ENCODE data around the gene RPRM.
"Not testable (repeated sequence)": the region's sequence is repeated elsewhere in the genome, so short reads cannot be mapped to it uniquely, and the experiment has no call there.

The RPRM gene

DNA sequence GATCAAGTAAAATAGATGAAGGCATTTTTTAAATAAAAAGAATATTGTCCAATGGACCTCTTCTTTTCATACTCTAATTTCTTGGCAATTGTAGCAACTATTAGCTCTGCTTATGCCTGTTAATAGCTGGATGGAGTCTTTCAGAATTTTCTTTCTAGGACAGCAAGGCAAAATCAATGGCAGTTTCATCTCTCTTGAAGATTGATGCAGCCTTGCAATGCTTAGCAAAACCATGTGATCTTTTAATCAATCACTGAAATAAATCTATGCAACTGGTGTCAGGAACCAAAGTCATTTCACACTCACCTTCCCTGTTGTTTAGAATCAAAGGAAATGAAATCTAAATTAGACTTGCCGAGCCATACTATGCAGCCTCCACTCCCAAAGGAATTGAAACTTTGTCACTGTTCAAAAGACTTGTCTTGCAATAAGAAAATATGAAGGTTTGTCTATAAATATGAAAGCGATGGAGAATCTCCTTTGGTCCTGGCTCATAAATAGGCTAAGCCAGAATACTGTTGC, 16.2 kb downstream of the RPRM start:
- Histone ChIP-seq H3K9me3 (ENCODE audit: control insufficient read depth, low read length) (no peaks in the 10 kb centered on the region), H3K27me3 (replicated peaks; ENCODE audit: control insufficient read depth, insufficient read depth, low read length, poor library complexity, severe bottlenecking) (no peaks in the 10 kb centered on the region), H3K4me3 (ENCODE audit: insufficient read depth, low read depth, low read length, poor library complexity, severe bottlenecking) (no peak overlapping the region), H3K4me1 (ENCODE audit: control insufficient read depth, insufficient read depth, low read length, poor library complexity, severe bottlenecking) (no peaks in the 10 kb centered on the region), H3K27ac (ENCODE audit: insufficient read depth, low read length, poor library complexity, severe bottlenecking) (no peak overlapping the region), H3K36me3 (ENCODE audit: control insufficient read depth, insufficient read depth, low read length) (no peaks in the 10 kb centered on the region)
- no peak for DNase-seq

DNA sequence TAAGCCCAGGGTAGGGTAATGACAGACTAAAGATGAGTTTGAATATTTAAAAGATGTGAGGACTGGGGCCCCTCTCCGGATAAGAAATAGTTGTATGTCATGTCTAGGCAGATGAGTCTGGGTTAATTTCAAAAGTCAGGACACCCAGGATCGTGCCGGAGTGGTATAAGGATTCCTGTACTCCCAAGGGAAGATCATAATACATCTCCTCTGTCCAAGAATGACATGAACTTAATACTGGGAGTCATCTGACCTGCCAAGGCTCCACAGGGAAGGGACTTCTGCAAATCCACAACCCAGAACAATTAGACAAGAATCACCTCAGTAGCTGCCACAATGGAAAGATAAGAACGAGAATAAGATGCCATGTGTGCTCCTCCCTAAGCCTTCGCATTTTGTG, 17.1 kb downstream of the RPRM start:
- no peaks in the 10 kb centered on the region for H3K4me1 ChIP-seq (ENCODE audit: control insufficient read depth, insufficient read depth, low read length, poor library complexity, severe bottlenecking)
- no peak overlapping the region for H3K27ac ChIP-seq (ENCODE audit: insufficient read depth, low read length, poor library complexity, severe bottlenecking)
- no peaks in the 10 kb centered on the region for H3K9me3 ChIP-seq (ENCODE audit: control insufficient read depth, low read length)
- H3K27me3 ChIP-seq (replicated peaks; ENCODE audit: control insufficient read depth, insufficient read depth, low read length, poor library complexity, severe bottlenecking), result no peaks in the 10 kb centered on the region
- DNase-seq, result no peak
- no peak overlapping the region for H3K4me3 ChIP-seq (ENCODE audit: insufficient read depth, low read depth, low read length, poor library complexity, severe bottlenecking)
- no peaks in the 10 kb centered on the region for H3K36me3 ChIP-seq (ENCODE audit: control insufficient read depth, insufficient read depth, low read length)

DNA sequence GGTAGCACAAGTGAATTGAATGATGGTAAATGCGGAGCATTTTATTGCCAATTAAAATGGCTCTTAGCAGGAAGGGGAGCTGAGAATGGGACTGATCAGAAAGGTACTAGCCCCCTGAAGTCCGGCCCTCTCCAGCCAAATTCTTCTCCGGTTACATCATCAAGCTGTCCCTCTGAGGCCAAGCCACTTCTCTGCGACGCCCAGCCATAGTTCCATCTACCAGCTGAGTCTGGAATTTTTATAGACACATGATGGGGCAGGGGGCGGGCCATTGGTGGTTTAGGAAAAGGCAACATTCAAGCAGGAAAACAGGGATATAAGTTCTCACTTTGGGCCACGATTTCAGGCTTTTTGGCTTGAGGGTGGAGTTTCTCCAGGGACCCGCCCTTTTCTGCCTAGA, 22.7 kb downstream of the RPRM start:
- H3K36me3 ChIP-seq (ENCODE audit: control insufficient read depth, insufficient read depth, low read length), result no peaks in the 10 kb centered on the region
- H3K4me1 ChIP-seq (ENCODE audit: control insufficient read depth, insufficient read depth, low read length, poor library complexity, severe bottlenecking), result no peaks in the 10 kb centered on the region
- no peaks in the 10 kb centered on the region for H3K9me3 ChIP-seq (ENCODE audit: control insufficient read depth, low read length)
- no peaks in the 10 kb centered on the region for H3K27me3 ChIP-seq (replicated peaks; ENCODE audit: control insufficient read depth, insufficient read depth, low read length, poor library complexity, severe bottlenecking)
- H3K27ac ChIP-seq (ENCODE audit: insufficient read depth, low read length, poor library complexity, severe bottlenecking), result no peak overlapping the region
- no peak overlapping the region for H3K4me3 ChIP-seq (ENCODE audit: insufficient read depth, low read depth, low read length, poor library complexity, severe bottlenecking)
- no peak for DNase-seq

GRCh38 chr2:153455403-153455802, 23.2 kb downstream of the RPRM start:
- H3K4me1 ChIP-seq (ENCODE audit: control insufficient read depth, insufficient read depth, low read length, poor library complexity, severe bottlenecking), result no peaks in the 10 kb centered on the region
- no peak for DNase-seq
- no peaks in the 10 kb centered on the region for H3K36me3 ChIP-seq (ENCODE audit: control insufficient read depth, insufficient read depth, low read length)
- H3K4me3 ChIP-seq (ENCODE audit: insufficient read depth, low read depth, low read length, poor library complexity, severe bottlenecking), result no peak overlapping the region
- H3K27ac ChIP-seq (ENCODE audit: insufficient read depth, low read length, poor library complexity, severe bottlenecking), result no peak overlapping the region
- H3K27me3 ChIP-seq (replicated peaks; ENCODE audit: control insufficient read depth, insufficient read depth, low read length, poor library complexity, severe bottlenecking), result no peaks in the 10 kb centered on the region
- no peaks in the 10 kb centered on the region for H3K9me3 ChIP-seq (ENCODE audit: control insufficient read depth, low read length)

GRCh38 chr2:153451611-153452010, 27.0 kb downstream of the RPRM start:
- Histone ChIP-seq H3K27me3 (replicated peaks; ENCODE audit: control insufficient read depth, insufficient read depth, low read length, poor library complexity, severe bottlenecking) (no peaks in the 10 kb centered on the region), H3K4me1 (ENCODE audit: control insufficient read depth, insufficient read depth, low read length, poor library complexity, severe bottlenecking) (no peaks in the 10 kb centered on the region), H3K36me3 (ENCODE audit: control insufficient read depth, insufficient read depth, low read length) (no peaks in the 10 kb centered on the region), H3K9me3 (ENCODE audit: control insufficient read depth, low read length) (no peaks in the 10 kb centered on the region), H3K27ac (ENCODE audit: insufficient read depth, low read length, poor library complexity, severe bottlenecking) (no peak overlapping the region), H3K4me3 (ENCODE audit: insufficient read depth, low read depth, low read length, poor library complexity, severe bottlenecking) (no peak overlapping the region)
- no peak for DNase-seq

DNA sequence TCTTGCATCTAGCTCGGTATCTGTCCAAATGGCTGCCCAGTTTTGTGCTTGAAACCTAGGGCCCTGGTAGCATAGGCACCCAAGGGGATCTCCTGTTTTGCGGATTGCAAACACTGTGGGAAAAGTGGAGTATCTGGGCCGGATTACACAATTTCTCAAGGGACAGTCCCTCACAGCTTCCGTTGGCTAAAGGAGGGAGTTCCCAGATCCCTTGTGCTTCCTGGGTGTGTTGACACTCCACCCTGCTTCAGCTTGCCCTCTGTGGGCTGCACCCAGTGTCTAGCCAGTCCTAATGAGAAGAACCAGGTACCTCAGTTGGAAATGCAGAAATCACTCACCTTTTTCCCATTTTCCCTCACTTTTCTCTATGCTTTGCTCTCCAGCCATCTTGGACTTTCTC, 35.5 kb downstream of the RPRM start:
- no peaks in the 10 kb centered on the region for H3K27me3 ChIP-seq (replicated peaks; ENCODE audit: control insufficient read depth, insufficient read depth, low read length, poor library complexity, severe bottlenecking)
- no peak overlapping the region for H3K4me3 ChIP-seq (ENCODE audit: insufficient read depth, low read depth, low read length, poor library complexity, severe bottlenecking)
- no peaks in the 10 kb centered on the region for H3K9me3 ChIP-seq (ENCODE audit: control insufficient read depth, low read length)
- no peaks in the 10 kb centered on the region for H3K4me1 ChIP-seq (ENCODE audit: control insufficient read depth, insufficient read depth, low read length, poor library complexity, severe bottlenecking)
- H3K27ac ChIP-seq (ENCODE audit: insufficient read depth, low read length, poor library complexity, severe bottlenecking), result no peak overlapping the region
- no peaks in the 10 kb centered on the region for H3K36me3 ChIP-seq (ENCODE audit: control insufficient read depth, insufficient read depth, low read length)
- no peak for DNase-seq

- not testable (repeated sequence) for DNase-seq; H3K9me3 ChIP-seq (ENCODE audit: control insufficient read depth, low read length); H3K36me3 ChIP-seq (ENCODE audit: control insufficient read depth, insufficient read depth, low read length); H3K4me1 ChIP-seq (ENCODE audit: control insufficient read depth, insufficient read depth, low read length, poor library complexity, severe bottlenecking); H3K27me3 ChIP-seq (replicated peaks; ENCODE audit: control insufficient read depth, insufficient read depth, low read length, poor library complexity, severe bottlenecking); H3K4me3 ChIP-seq (ENCODE audit: insufficient read depth, low read depth, low read length, poor library complexity, severe bottlenecking); H3K27ac ChIP-seq (ENCODE audit: insufficient read depth, low read length, poor library complexity, severe bottlenecking)
These were observed 35.9 kb downstream of the RPRM start for GRCh38 chr2:153442616-153443015.

DNA sequence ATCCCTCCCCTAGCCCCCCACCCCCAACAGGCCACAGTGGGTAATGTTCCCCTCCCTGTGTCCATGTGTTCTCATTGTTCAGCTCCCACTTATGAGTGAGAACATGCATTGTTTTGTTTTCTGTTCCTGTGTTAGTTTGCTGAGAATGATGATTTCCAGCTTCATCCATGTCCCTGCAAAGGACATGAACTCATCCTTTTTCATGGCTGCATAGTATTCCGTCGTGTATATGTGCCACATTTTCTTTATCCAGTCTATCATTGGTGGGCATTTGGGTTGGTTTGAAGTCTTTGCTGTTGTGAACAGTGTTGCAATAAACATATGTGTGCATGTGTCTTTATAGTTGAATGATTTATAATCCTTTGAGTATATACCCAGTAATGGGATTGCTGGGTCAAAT, 38.5 kb downstream of the RPRM start:
- not testable (repeated sequence) for H3K36me3 ChIP-seq (ENCODE audit: control insufficient read depth, insufficient read depth, low read length); H3K4me3 ChIP-seq (ENCODE audit: insufficient read depth, low read depth, low read length, poor library complexity, severe bottlenecking); H3K4me1 ChIP-seq (ENCODE audit: control insufficient read depth, insufficient read depth, low read length, poor library complexity, severe bottlenecking); H3K27me3 ChIP-seq (replicated peaks; ENCODE audit: control insufficient read depth, insufficient read depth, low read length, poor library complexity, severe bottlenecking); H3K27ac ChIP-seq (ENCODE audit: insufficient read depth, low read length, poor library complexity, severe bottlenecking); H3K9me3 ChIP-seq (ENCODE audit: control insufficient read depth, low read length); DNase-seq

- no peaks in the 10 kb centered on the region for H3K9me3 ChIP-seq (ENCODE audit: control insufficient read depth, low read length)
- no peaks in the 10 kb centered on the region for H3K4me1 ChIP-seq (ENCODE audit: control insufficient read depth, insufficient read depth, low read length, poor library complexity, severe bottlenecking)
- H3K36me3 ChIP-seq (ENCODE audit: control insufficient read depth, insufficient read depth, low read length), result no peaks in the 10 kb centered on the region
- H3K27ac ChIP-seq (ENCODE audit: insufficient read depth, low read length, poor library complexity, severe bottlenecking), result no peak overlapping the region
- no peak for DNase-seq
- no peaks in the 10 kb centered on the region for H3K27me3 ChIP-seq (replicated peaks; ENCODE audit: control insufficient read depth, insufficient read depth, low read length, poor library complexity, severe bottlenecking)
- no peak overlapping the region for H3K4me3 ChIP-seq (ENCODE audit: insufficient read depth, low read depth, low read length, poor library complexity, severe bottlenecking)
These were observed 45.2 kb downstream of the RPRM start for GRCh38 chr2:153433403-153433802.

GRCh38 chr2:153432381-153432780, 46.2 kb downstream of the RPRM start:
- Histone ChIP-seq H3K27me3 (replicated peaks; ENCODE audit: control insufficient read depth, insufficient read depth, low read length, poor library complexity, severe bottlenecking) (no peaks in the 10 kb centered on the region), H3K9me3 (ENCODE audit: control insufficient read depth, low read length) (no peaks in the 10 kb centered on the region), H3K4me1 (ENCODE audit: control insufficient read depth, insufficient read depth, low read length, poor library complexity, severe bottlenecking) (no peaks in the 10 kb centered on the region), H3K4me3 (ENCODE audit: insufficient read depth, low read depth, low read length, poor library complexity, severe bottlenecking) (no peak overlapping the region), H3K27ac (ENCODE audit: insufficient read depth, low read length, poor library complexity, severe bottlenecking) (no peak overlapping the region), H3K36me3 (ENCODE audit: control insufficient read depth, insufficient read depth, low read length) (no peaks in the 10 kb centered on the region)
- DNase-seq, result no peak

DNA sequence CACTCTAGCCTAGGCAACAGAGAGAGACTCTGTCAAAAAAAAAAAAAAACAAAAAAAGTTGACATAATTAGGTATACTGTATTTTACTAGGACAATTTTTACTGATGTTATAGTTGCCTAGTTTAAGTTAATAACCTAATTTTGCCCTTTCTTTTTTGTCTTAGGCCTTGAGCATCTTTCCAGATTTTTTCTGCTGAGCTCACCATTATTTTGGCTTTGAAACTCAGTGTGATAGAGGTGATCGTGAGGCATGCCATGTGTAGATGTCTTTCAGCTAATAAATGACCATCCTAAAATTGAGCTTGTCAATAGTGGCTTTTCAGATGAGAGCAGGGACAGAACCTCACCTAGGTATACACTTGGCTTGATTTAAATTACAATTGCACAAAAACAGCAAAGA, 47.4 kb downstream of the RPRM start:
- Histone ChIP-seq H3K9me3 (ENCODE audit: control insufficient read depth, low read length) (no peaks in the 10 kb centered on the region), H3K27me3 (replicated peaks; ENCODE audit: control insufficient read depth, insufficient read depth, low read length, poor library complexity, severe bottlenecking) (no peaks in the 10 kb centered on the region), H3K36me3 (ENCODE audit: control insufficient read depth, insufficient read depth, low read length) (no peaks in the 10 kb centered on the region), H3K4me1 (ENCODE audit: control insufficient read depth, insufficient read depth, low read length, poor library complexity, severe bottlenecking) (no peaks in the 10 kb centered on the region), H3K4me3 (ENCODE audit: insufficient read depth, low read depth, low read length, poor library complexity, severe bottlenecking) (no peak overlapping the region), H3K27ac (ENCODE audit: insufficient read depth, low read length, poor library complexity, severe bottlenecking) (no peak overlapping the region)
- no peak for DNase-seq

All from effector memory CD4-positive, alpha-beta T cell (primary cell).